GM19397 (cell line): ENCODE results near the gene SLC38A1.
"Not testable (repeated sequence)": the region's sequence is repeated elsewhere in the genome, so short reads cannot be mapped to it uniquely, and the experiment has no call there.

Experiments used
- ATAC-seq: cut with Tn5 transposase; IDR thresholded peaks from one replicate; pipeline ENCODE4 v1.9.1; 2021; ENCODE audit warnings: mild to moderate bottlenecking, moderate library complexity; ENCODE audit not compliant: unreplicated experiment

The SLC38A1 gene

DNA sequence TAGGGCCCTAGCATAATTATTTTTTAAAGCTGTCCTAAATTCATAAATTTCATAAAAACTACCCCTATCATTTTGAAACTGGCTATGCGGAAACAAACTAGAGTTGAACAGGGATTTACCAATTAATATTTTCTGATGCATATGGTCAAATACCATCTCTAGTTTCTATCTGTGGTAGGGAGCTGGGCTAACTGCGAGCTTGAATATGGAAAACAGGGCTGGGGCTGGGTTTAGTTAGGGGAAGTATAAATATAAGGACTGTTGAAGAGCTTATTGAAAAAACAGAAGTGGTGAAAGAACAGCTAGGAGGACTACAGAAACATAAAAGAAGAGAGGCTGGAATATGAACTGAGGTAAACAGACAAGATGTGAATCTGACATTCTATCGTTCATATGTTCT is 91.8 kb downstream of the SLC38A1 start:
- no peak for ATAC-seq

DNA sequence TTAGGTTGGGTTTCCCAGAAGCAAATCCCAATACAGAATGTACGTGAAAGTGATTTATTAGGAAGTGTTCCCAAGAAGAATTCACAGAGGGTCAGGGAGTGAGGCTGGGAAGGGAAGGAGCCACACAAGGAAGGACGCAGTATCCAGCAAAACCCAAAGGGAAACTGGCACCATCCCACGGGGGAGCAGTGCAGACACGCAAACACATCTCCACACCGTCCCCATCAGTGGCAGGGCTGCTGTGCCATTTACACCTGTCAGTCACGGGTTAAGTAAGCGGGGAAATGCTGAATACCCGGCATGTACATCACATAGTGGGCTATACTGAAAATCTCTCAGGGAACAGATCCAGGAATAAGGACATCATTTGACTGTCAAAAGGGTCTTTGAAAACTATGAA is 93.9 kb downstream of the SLC38A1 start:
- ATAC-seq: no peak

DNA sequence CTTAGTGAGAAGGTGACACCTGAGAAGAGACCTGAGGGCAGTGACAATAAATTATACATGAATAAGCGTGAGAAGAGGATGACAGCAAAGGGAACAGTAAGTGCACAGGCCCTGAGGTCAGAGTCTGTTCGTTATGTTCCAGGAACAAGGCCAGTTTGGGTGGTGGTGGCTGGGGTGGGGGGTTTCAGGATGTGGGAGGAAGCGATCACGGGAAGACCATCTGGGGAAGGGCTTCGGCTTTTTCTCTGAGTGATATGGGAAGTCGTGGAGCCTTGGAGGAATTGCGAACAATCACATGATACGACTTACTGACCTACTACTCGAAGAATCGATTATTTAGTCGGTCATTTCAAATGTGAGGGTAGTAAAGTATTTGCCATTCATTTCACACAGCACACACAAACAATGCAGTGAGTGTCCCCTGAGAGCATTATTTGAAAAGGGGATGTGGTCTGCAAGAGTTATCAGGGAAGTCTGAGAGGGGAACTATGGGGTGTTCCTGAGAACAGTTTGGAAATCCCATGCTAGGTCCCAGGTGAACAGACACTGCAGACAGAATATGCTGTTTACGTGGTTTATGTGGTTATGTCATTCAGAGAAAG is 94.7 kb downstream of the SLC38A1 start:
- ATAC-seq: no peak

GRCh38 chr12:46168426-46168825 is 100.4 kb downstream of the SLC38A1 start:
- ATAC-seq: no peak

DNA sequence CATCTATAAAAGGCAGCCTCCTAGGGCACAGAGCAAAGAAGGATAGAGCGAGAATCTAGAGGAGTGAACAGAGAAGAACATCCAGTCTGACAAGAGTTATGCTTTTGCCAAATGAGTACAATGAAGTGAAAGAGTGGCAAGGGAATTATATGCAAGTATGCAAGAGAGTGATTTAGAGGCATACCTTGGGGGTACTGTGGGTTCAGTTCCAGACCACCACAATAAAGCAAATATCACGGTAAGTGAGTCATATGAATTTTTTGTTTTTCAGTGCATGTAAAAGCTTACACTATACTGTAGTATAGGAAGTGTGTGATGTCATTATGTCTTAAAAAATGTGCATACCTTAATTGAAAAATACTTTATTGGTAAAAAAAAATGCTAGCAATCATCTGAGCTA is 101.4 kb downstream of the SLC38A1 start:
- ATAC-seq: no peak

DNA sequence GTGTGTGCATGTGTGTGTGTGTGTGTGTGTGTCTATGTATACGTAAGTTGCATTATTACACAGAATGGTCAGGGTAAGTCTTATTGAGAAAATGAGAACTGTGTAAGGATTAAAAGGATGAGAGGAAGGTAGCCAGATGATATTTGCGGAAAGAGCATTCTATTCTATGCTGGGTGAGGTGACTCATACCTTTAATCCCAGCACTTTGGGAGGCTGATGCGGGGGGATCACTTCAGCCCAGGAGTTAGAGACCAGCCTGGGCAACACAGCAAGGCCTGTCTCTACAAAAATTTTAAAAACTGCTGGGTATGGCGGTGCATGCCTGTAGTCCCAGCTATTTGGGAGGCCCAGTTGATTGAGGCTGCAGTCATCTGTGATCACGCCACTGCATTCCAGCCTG is 103.7 kb downstream of the SLC38A1 start:
- no peak for ATAC-seq

- ATAC-seq: no peak
Measured at GRCh38 chr12:46164186-46164761, 104.6 kb downstream of the SLC38A1 start.

GRCh38 chr12:46162549-46163076 is 106.2 kb downstream of the SLC38A1 start:
- ATAC-seq: not testable (repeated sequence)

GRCh38 chr12:46160981-46161690 is 107.7 kb downstream of the SLC38A1 start:
- ATAC-seq: no peak

DNA sequence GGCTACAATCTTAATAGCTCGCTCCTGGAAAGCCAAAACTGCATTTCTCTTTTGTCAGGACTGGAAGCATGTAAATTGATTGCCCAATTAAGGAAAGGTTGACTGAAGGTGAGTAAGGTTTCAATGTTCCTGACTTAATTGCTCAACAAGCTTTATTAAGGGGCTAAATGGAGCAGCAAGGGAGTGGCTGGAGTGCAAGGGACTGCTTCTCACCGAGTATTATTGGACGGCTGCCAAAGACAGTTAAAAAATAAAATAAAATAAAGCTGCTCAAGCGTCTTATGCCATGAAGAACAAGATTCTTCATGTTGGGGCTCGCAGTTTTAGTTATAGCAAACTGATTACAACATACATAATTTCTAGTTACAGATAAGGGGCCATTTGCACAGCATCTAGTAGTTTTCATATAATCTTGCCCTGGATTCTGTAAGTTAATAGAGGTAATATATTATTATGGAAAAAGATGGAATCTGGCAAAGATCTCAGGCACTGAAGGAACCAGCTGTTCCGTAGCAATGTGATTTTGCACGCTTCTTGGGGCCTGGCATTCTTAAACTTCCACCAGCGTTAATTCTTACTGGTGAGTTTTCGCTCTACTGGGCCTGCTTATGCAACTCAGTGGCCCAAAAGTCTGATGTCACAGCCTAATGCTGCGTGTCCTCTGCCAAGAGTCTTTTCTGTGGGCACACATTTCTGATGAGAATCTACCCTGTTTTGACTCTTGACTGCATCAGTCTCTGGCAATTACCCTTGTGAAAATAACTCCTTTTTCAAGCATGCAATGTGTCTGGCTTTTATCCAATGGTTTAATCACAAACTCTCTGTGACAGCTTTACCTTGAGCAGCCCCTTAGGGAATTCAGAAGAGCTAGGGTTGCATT is 108.5 kb downstream of the SLC38A1 start:
- no peak for ATAC-seq

- ATAC-seq: no peak
Measured at GRCh38 chr12:46159309-46159901, 109.4 kb downstream of the SLC38A1 start.

DNA sequence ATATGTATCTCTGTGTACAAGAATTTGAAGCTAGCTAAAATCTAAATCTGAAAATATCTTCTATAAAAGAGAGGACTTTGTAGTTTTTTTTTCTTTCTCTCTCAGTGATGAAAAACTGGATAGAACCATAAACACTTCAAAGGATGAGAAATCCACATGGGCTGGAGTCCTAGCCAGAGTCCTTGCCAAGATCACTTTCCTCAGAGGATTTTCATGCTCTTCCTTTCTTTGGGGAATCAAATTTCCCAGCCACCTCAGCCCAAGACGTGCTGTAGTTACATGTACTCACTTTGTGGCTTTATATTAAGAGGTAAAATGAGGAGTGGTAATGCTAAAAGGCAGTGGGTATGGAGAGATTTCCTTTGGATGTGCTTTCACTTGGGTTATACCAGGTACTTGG is 110.3 kb downstream of the SLC38A1 start:
- ATAC-seq: no peak

DNA sequence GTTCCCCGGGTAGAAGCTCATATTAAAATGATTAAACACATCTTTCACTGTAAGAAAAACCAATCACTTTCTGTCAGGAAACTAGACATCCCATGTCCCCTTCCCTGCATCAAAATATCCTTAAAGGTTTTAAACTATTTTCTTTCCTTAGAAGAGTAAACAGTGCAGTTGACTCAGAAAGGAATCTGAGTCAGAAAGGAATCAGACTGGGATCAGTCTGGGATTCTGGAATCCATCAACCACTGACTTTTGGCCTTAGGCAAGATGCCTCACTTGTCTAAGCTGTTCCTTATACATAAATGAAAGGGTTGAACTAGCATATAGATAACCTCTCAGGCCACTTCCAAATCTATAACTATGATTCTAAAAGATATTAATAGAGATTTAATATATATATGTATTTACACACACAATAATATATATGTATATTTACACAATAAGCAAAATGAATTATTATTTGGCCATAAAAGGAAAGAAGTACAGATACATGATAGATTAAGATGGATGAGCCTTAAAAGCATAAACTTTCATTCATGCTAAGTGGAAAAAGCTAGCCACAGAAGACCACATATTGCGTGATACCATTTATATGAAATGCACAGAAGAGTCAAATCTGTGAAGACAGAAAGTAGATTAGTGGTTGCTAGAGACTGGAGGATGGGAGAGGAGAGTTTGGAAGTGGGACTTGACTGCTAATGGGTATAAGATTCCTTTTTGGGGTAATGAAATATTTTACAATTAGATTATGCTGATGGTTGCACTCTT is 114.4 kb downstream of the SLC38A1 start:
- no peak for ATAC-seq

- no peak for ATAC-seq
Measured at GRCh38 chr12:46153268-46153872, 115.5 kb downstream of the SLC38A1 start.

DNA sequence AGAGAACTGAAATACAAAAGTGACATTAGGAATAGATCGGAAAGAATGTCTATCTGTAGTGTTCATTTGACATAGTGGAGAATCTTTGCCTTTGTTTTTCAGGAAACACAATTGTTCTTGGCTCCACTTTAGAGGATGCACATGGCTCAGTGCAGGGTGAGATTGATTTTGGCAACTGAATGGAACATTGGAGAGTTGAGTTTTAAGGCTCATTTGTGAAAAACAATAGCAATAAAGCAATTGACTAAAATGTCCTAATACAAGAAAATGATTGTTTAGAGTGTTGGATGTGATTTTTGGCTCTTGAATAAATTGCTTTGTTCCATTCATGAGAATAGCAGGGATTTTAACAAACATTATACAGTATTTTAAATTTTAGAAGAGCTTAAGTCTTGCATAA is 116.4 kb downstream of the SLC38A1 start:
- no peak for ATAC-seq

GRCh38 chr12:46150735-46151134 is 118.1 kb downstream of the SLC38A1 start:
- no peak for ATAC-seq

GRCh38 chr12:46149905-46150304 is 118.9 kb downstream of the SLC38A1 start:
- no peak for ATAC-seq

- ATAC-seq: no peak
Measured at GRCh38 chr12:46149079-46149464, 119.8 kb downstream of the SLC38A1 start.

DNA sequence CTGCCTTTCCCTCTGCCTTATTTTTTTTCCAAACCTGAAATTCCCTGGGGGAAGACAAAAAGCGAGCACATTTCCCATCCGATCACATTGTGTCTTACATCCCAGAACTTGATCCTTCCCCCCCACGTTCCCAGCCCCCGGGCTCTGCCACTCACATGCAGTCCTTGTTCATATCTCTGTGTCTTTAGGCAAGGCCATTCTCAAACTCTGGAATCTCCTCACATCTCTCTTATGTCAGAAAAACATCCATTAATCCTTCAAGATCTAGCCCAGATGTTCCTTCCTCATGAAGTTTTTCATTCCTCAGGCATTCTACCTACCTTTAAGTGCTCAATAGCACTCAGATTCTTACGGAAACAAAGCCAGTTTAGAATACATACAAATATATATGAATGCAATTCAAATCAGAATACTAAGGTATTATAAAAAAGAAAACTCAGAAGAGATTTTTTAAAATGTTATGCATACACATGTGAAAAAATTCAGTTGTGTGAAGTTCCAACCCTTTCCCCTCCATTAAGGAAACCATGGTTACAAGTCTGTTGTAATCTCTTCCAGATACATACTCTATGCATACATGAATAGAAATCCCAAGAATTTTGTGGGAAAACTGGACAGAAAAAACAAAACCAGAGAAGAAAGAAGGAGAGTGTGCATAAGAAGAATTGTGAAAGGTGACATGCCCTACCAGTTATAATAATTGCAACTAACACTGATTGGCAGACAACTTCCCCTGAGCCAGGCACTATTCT is 120.3 kb downstream of the SLC38A1 start:
- no peak for ATAC-seq
